GM23248 (cell line): ENCODE measurements around the gene TPCN2. TPM values are rescaled to one million over a fixed set of nuclear protein-coding genes. Genes with fewer than 3 reads are reported as not detected.

Experiments
- DNase-seq: peaks from one replicate; pipeline ENCODE4 v3.0.0-alpha.2; 2015
- H2AFZ ChIP-seq: fragments of 200-600 bp; sonication (generic); 2 replicates; pipeline ENCODE4 v1.6.1; 2016; ENCODE audit warnings: antibody characterized with exemption
- H3F3A ChIP-seq: fragments of 200-600 bp; sonication (generic); 2 replicates; pipeline ENCODE4 v1.6.1; 2016; ENCODE audit warnings: mild to moderate bottlenecking, antibody characterized with exemption, mixed run types; ENCODE audit not compliant: insufficient read depth
- H3K27ac ChIP-seq: fragments of 200-600 bp; sonication (generic); 2 replicates; pipeline ENCODE4 v1.5.1; 2016; ENCODE audit warnings: mild to moderate bottlenecking
- H3K27me3 ChIP-seq: fragments of 200-600 bp; sonication (generic); replicated peaks from 2 replicates; pipeline ENCODE4 v1.6.1; 2016; ENCODE audit warnings: mild to moderate bottlenecking; ENCODE audit not compliant: insufficient read depth
- H3K36me3 ChIP-seq: fragments of 200-600 bp; sonication (generic); 2 replicates; pipeline ENCODE4 v1.6.1; 2016; ENCODE audit warnings: low read depth, mild to moderate bottlenecking
- H3K4me1 ChIP-seq: fragments of 200-600 bp; sonication (generic); 2 replicates; pipeline ENCODE4 v1.6.1; 2016; ENCODE audit warnings: mild to moderate bottlenecking; ENCODE audit not compliant: insufficient read depth
- H3K4me2 ChIP-seq: fragments of 200-600 bp; sonication (generic); one replicate; pipeline ENCODE4 v1.6.1; 2016; ENCODE audit warnings: mild to moderate bottlenecking; ENCODE audit not compliant: unreplicated experiment
- H3K4me3 ChIP-seq: fragments of 200-600 bp; sonication (generic); 2 replicates; pipeline ENCODE4 v1.5.1; 2016; ENCODE audit warnings: mild to moderate bottlenecking
- H3K79me2 ChIP-seq: fragments of 200-600 bp; sonication (generic); 2 replicates; pipeline ENCODE4 v1.6.1; 2016; ENCODE audit warnings: mild to moderate bottlenecking; ENCODE audit not compliant: insufficient read depth
- H3K9ac ChIP-seq: fragments of 200-600 bp; sonication (generic); 2 replicates; pipeline ENCODE4 v1.6.1; 2016; ENCODE audit warnings: mild to moderate bottlenecking
- H3K9me2 ChIP-seq: fragments of 200-600 bp; sonication (generic); 2 replicates; pipeline ENCODE4 v1.6.1; 2016; ENCODE audit warnings: mixed run types, mild to moderate bottlenecking, moderate library complexity; ENCODE audit not compliant: insufficient read depth
- H3K9me3 ChIP-seq: fragments of 200-600 bp; sonication (generic); one replicate; pipeline ENCODE4 v1.6.1; 2017; ENCODE audit warnings: low read depth
- H4K20me1 ChIP-seq: fragments of 200-600 bp; sonication (generic); 2 replicates; pipeline ENCODE4 v1.6.0; 2016; ENCODE audit not compliant: insufficient read depth
- EZH2 ChIP-seq: fragments of 200-600 bp; sonication (generic); IDR thresholded peaks from 2 replicates; pipeline ENCODE4 v1.6.1; 2018; ENCODE audit warnings: antibody characterized with exemption, mild to moderate bottlenecking; ENCODE audit not compliant: insufficient read depth, poor library complexity, severe bottlenecking
- EZH2phosphoT487 ChIP-seq: fragments of 200-600 bp; sonication (generic); IDR thresholded peaks from 2 replicates; pipeline ENCODE4 v1.6.1; 2018; ENCODE audit warnings: antibody characterized with exemption, moderate library complexity, mild to moderate bottlenecking, low read depth; ENCODE audit not compliant: insufficient read depth
- WGBS, 2 experiments: methylation state at CpG; one replicate each; pipeline ENCODE4 v1.1.6; 2015 to 2017; ENCODE audit warnings: low lambda C conversion rate in 2 of 2, low coverage in 1 of 2; ENCODE audit errors: missing lambda C conversion rate in 2 of 2; 5-methylcytosine and 5-hydroxymethylcytosine counted together
- in situ Hi-C: fragments of 300-500 bp; cut with MboI; formaldehyde crosslinking; loops from 2 replicates; pipeline ENCODE4 v1.15.0; 2020
- polyA plus RNA-seq: library from polyadenylated mRNA; unstranded; fragments of >200 nt; fragmentation: Nextera tagmentation; extraction: Ambion mirVana; gene quantifications from 2 replicates; pipeline ENCODE4 v1.2.1, GENCODE V29; 2016
- total RNA-seq: library from RNA; depleted of rRNA; stranded (reverse); fragments of >200 nt; shearing (Covaris generic); gene quantifications from 2 replicates; pipeline ENCODE4 v1.2.3, GENCODE V29; 2014

Gene TPCN2
- total and polyA plus RNA-seq, 2 experiments from 2014 or later: 7.1 to 8.5 TPM

DNA sequence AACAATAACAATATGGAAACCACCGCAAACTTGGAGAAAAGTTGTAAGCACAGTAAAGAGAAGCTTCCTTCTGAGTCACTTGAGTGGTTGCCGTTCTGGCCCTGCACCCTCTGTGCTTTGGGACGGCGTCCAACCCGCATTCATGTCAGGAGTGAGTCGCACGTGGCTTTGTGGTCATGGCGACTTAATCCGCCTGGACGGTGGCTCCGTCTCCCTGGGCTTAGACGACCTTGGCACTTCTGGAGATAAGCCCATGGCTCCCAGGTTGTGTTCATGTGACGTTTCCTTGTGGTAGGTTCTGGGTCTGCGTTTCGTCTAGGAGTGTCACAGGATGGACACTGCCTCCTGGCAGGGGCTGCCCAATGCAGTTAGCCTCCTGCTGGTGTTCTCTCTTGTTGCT lies 40.5 kb downstream of the TPCN2 start:
- Histone ChIP-seq H3K79me2 (no peaks in the 10 kb centered on the region), H3K9me3 (no peaks in the 10 kb centered on the region), H3F3A (peaks cover 13% of the 10 kb centered on the region; the same call in 1 of the 2 replicates), H4K20me1 (no peaks in the 10 kb centered on the region), H3K9me2 (no peaks in the 10 kb centered on the region), H3K4me1 (peaks cover 16% of the 10 kb centered on the region), H3K36me3 (peaks cover 15% of the 10 kb centered on the region; the same call in 1 of the 2 replicates), H2AFZ (no peak overlapping the region), H3K27me3 (no peaks in the 10 kb centered on the region), H3K4me2 (peak overlapping the region; percentile 45), H3K27ac (peak overlapping the region; percentile 51; the same call in 1 of the 2 replicates), H3K9ac (peak overlapping the region; percentile 51; the same call in 1 of the 2 replicates), H3K4me3 (no peak overlapping the region)
- TF ChIP-seq EZH2: no peak
- no peak for TF ChIP-seq EZH2phosphoT487
- 12 to 13% methylated on average over 15 of the region's 15 CpGs for WGBS, 2 experiments
- in situ Hi-C loops: no loop called here
- peak; percentile 90 for DNase-seq

DNA sequence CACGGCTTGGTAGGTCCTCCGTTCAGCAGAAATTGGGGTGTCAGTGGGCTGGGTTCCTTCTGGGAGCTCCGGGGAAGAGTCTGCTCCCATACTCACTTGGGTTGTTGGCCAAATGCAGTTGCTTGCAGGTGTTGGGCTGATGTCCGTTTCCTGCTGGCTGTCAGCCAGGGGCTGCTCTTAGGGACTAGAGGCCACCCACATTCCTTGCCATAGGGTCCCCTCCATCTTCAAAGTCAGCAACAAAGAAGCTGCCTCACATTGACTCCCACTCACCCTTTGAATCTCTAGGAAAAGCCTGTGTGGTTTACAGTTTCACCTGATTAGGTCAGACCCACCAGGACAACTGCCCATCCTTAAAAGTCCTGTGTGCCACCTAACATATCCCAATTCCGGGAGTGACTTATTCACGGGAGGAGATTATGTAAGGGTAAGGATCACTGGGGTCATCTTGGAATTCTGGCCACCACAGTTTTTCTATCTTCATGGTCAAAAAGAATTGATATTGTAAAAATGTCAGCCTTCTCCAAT lies 43.0 kb downstream of the TPCN2 start:
- H3K79me2 ChIP-seq: no peaks in the 10 kb centered on the region
- no peak overlapping the region for H2AFZ ChIP-seq
- TF ChIP-seq EZH2 (no peak), EZH2phosphoT487 (no peak)
- no peak overlapping the region for H3K4me2 ChIP-seq
- peaks cover 16% of the 10 kb centered on the region for H3K4me1 ChIP-seq
- H4K20me1 ChIP-seq: no peaks in the 10 kb centered on the region
- DNase-seq: no peak
- H3F3A ChIP-seq: peaks cover 13% of the 10 kb centered on the region; the same call in 1 of the 2 replicates
- in situ Hi-C loops: no loop called here
- no peaks in the 10 kb centered on the region for H3K9me2 ChIP-seq
- H3K9ac ChIP-seq: no peak overlapping the region
- no peak overlapping the region for H3K4me3 ChIP-seq
- no peak overlapping the region for H3K27ac ChIP-seq
- no peaks in the 10 kb centered on the region for H3K9me3 ChIP-seq
- peaks cover 15% of the 10 kb centered on the region; the same call in 1 of the 2 replicates for H3K36me3 ChIP-seq
- 89 to 90% methylated on average over 6 of the region's 6 CpGs for WGBS, 2 experiments
- no peaks in the 10 kb centered on the region for H3K27me3 ChIP-seq

DNA sequence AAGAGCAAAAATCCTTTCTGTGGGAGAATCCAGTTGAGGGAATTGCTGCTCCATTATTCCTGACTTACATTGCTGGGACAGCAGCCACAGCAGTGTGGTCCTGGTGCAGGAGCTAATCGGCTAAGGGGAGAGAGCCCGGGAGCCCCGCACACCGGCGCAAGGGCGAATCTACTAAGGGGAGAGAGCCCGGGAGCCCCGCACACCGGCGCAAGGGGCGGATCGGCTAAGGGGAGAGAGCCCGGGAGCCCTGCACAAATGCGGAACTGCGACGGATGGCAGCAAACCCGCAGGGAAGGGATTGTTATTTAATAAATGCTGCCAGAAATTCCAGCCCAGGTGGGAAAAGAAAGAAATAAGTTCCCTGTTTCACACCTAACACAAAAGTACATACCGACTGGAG lies 43.5 kb downstream of the TPCN2 start:
- Histone ChIP-seq H3K27me3 (no peaks in the 10 kb centered on the region), H3K79me2 (no peaks in the 10 kb centered on the region), H3K4me1 (peaks cover 16% of the 10 kb centered on the region), H3K4me3 (no peak overlapping the region), H3K4me2 (no peak overlapping the region), H3K27ac (no peak overlapping the region), H4K20me1 (no peaks in the 10 kb centered on the region), H3F3A (peaks cover 13% of the 10 kb centered on the region; the same call in 1 of the 2 replicates), H3K9me3 (no peaks in the 10 kb centered on the region), H3K9ac (no peak overlapping the region), H3K36me3 (peaks cover 15% of the 10 kb centered on the region; the same call in 1 of the 2 replicates), H2AFZ (no peak overlapping the region), H3K9me2 (no peaks in the 10 kb centered on the region)
- in situ Hi-C loops: no loop called here
- DNase-seq: no peak
- TF ChIP-seq EZH2 (no peak), EZH2phosphoT487 (no peak)
- 94 to 97% methylated on average over 17 to 18 of the region's 18 CpGs for WGBS, 2 experiments

DNA sequence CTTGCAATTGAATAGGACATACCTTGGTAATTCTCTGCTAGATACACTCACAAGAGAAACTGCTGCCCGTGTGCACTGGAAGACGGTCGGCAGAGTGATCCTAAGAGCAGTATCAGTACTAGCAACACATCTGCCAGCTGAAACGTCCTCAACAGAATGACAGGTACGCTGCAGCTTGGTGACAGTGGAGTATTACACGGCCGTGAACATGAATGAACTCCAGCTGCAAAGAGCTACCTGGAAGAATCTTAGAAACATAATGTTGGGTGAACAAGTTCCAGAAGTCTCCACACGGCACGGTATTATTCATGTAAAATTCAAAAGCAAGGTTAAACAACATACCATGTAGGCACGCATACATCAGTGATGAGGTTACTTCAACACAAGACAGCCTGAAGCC lies 44.4 kb downstream of the TPCN2 start:
- Histone ChIP-seq H3K4me2 (no peak overlapping the region), H2AFZ (no peak overlapping the region), H3K4me3 (no peak overlapping the region), H3K27me3 (no peaks in the 10 kb centered on the region), H3F3A (peaks cover 10% of the 10 kb centered on the region; the same call in 1 of the 2 replicates), H3K9me2 (no peaks in the 10 kb centered on the region), H3K4me1 (peaks cover 15% of the 10 kb centered on the region), H3K27ac (no peak overlapping the region), H3K36me3 (0 out of 2 replicates have a peak, but pooled peaks cover 9% of the 10 kb centered on the region), H3K79me2 (no peaks in the 10 kb centered on the region), H3K9ac (no peak overlapping the region), H3K9me3 (no peaks in the 10 kb centered on the region), H4K20me1 (no peaks in the 10 kb centered on the region)
- in situ Hi-C loops: no loop called here
- no peak for DNase-seq
- WGBS, 2 experiments: 88% methylated on average over 10 of the region's 10 CpGs
- TF ChIP-seq EZH2: no peak
- no peak for TF ChIP-seq EZH2phosphoT487
